Parathyroid adenoma (tissue), 2 donors: ENCODE measurements around the gene RBM28.

Experiments
- H2AFZ ChIP-seq: fragments of 300-600 bp; sonication (generic); one replicate; pipeline ENCODE4 v1.7.0; 2017; ENCODE audit warnings: antibody characterized with exemption, mild to moderate bottlenecking
- H3K27ac ChIP-seq: fragments of 300-600 bp; sonication (generic); one replicate; pipeline ENCODE4 v1.7.0; 2017
- H3K27me3 ChIP-seq: fragments of 300-600 bp; sonication (generic); one replicate; pipeline ENCODE4 v1.7.0; 2017; ENCODE audit warnings: low read length; ENCODE audit not compliant: control insufficient read depth, insufficient read depth
- H3K36me3 ChIP-seq: fragments of 300-600 bp; sonication (generic); one replicate; pipeline ENCODE4 v1.7.0; 2017; ENCODE audit warnings: low read length; ENCODE audit not compliant: control insufficient read depth, insufficient read depth
- H3K4me1 ChIP-seq: fragments of 300-600 bp; sonication (generic); one replicate; pipeline ENCODE4 v1.7.0; 2017; ENCODE audit warnings: control low read depth
- H3K4me2 ChIP-seq: fragments of 300-600 bp; sonication (generic); one replicate; pipeline ENCODE4 v1.7.0; 2017; ENCODE audit warnings: low read length
- H3K4me3 ChIP-seq: fragments of 300-600 bp; sonication (generic); one replicate; pipeline ENCODE4 v1.7.0; 2017; ENCODE audit warnings: low read depth, low read length
- H3K79me2 ChIP-seq: fragments of 300-600 bp; sonication (generic); one replicate; pipeline ENCODE4 v1.7.0; 2017; ENCODE audit warnings: control low read depth
- H3K9ac ChIP-seq: fragments of 300-600 bp; sonication (generic); one replicate; pipeline ENCODE4 v1.7.0; 2017; ENCODE audit warnings: mild to moderate bottlenecking
- H3K9me3 ChIP-seq: fragments of 300-600 bp; sonication (generic); one replicate; pipeline ENCODE4 v1.7.0; 2017; ENCODE audit warnings: low read length; ENCODE audit not compliant: control insufficient read depth
- TF ChIP-seq, protein P1 (sequence below): fragments of 300-600 bp; sonication (generic); IDR thresholded peaks from one replicate; pipeline ENCODE4 v1.7.0; 2017; ENCODE audit warnings: antibody characterized with exemption, mild to moderate bottlenecking
- donor health status: primary hyperparathyroidism.

RBM28 gene

DNA sequence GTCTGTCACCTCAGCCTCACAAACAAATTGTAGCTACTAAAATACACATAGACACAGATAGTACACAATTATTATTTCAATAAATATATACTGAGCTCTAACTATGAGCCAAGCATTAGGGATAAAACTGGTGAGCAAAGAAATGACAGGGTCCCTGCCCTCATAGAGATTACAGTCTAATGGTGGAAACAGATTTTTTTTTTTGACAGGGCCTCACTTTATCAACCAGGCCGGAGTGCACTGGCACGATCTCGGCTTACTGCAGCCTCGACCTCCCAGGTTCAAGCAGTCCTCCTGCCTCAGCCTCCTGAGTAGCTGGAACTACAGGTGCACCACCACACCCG is 695 bp upstream of the RBM28 start:
- Histone ChIP-seq H3K9me3 (no peaks in the 10 kb centered on the region), H3K27ac (no peak overlapping the region), H3K4me1 (peaks cover 8% of the 10 kb centered on the region), H3K4me2 (peak overlapping the region; percentile 89), H3K79me2 (peaks cover 12% of the 10 kb centered on the region), H3K36me3 (no peaks in the 10 kb centered on the region), H3K9ac (no peak overlapping the region), H2AFZ (peak overlapping the region; percentile 86), H3K27me3 (no peaks in the 10 kb centered on the region), H3K4me3 (peak overlapping the region; percentile 84)
- TF ChIP-seq, protein P1, sequence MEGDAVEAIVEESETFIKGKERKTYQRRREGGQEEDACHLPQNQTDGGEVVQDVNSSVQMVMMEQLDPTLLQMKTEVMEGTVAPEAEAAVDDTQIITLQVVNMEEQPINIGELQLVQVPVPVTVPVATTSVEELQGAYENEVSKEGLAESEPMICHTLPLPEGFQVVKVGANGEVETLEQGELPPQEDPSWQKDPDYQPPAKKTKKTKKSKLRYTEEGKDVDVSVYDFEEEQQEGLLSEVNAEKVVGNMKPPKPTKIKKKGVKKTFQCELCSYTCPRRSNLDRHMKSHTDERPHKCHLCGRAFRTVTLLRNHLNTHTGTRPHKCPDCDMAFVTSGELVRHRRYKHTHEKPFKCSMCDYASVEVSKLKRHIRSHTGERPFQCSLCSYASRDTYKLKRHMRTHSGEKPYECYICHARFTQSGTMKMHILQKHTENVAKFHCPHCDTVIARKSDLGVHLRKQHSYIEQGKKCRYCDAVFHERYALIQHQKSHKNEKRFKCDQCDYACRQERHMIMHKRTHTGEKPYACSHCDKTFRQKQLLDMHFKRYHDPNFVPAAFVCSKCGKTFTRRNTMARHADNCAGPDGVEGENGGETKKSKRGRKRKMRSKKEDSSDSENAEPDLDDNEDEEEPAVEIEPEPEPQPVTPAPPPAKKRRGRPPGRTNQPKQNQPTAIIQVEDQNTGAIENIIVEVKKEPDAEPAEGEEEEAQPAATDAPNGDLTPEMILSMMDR: no peak

DNA sequence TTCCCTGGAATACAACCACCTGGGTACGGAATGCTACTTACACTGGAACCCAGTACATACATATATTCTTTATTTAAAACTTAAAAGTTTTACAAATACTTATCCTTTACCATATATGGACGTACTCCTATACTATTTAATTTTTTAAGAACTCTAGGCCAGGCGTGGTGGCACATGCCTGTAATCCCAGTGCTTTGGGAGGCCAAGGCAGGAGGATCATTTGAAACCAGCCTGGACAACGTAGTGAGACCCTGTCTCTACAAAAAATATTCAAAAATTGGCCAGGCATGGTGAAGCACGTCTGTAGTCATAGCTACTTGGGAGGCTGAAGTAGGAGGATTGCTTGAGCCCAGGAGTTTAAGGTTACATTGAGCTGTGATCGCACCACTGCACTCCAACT is 2.0 kb downstream of the RBM28 start:
- Histone ChIP-seq H2AFZ (no peak overlapping the region), H3K4me1 (peaks cover 8% of the 10 kb centered on the region), H3K9ac (no peak overlapping the region), H3K79me2 (peaks cover 12% of the 10 kb centered on the region), H3K27ac (no peak overlapping the region), H3K9me3 (no peaks in the 10 kb centered on the region), H3K36me3 (no peaks in the 10 kb centered on the region), H3K27me3 (no peaks in the 10 kb centered on the region), H3K4me2 (no peak overlapping the region), H3K4me3 (no peak overlapping the region)
- TF ChIP-seq, protein P1: no peak

DNA sequence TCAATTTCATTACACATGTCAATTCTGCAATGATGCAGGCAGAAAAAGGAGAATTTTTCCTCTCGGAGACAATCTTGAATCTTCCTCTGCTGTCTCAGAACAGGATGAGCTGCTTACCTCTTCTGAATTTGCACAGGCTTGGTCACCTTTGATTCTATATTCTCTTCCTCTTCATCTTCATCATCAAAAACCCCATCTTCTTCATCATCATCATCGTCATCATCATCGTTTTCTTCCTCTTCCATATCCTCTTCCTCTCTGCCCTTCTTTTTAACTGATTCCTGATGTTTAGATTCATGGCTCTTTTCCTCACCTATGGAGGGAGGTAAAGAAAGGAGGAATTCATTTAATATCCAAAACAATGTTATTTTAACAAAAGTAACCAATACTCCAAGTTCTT is 8.0 kb downstream of the RBM28 start:
- H3K36me3 ChIP-seq: no peaks in the 10 kb centered on the region

DNA sequence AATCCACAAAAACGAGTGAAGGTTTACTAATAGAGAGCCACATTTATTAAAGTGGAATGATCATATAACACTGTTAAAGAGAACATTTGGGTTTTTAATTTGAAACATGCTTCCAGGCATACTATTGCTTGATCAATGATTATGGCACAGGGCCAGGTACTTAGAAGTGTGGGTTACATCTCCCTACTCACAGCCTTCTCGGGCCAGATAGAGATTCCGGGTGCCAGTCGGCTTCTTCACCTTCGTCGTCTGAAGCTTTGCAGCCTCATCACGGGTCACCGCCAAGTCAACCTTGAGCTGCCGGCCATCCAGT is 19.4 kb downstream of the RBM28 start:
- Histone ChIP-seq H3K27ac (no peak overlapping the region), H3K36me3 (no peaks in the 10 kb centered on the region), H2AFZ (no peak overlapping the region), H3K27me3 (no peaks in the 10 kb centered on the region), H3K4me1 (no peaks in the 10 kb centered on the region), H3K79me2 (no peaks in the 10 kb centered on the region), H3K4me3 (no peak overlapping the region), H3K9me3 (no peaks in the 10 kb centered on the region), H3K4me2 (no peak overlapping the region), H3K9ac (no peak overlapping the region)
- TF ChIP-seq, protein P1: no peak

More for the DNA sequence above, 8.0 kb downstream of the RBM28 start:
- Histone ChIP-seq H2AFZ (no peak overlapping the region), H3K4me3 (no peak overlapping the region), H3K79me2 (no peaks in the 10 kb centered on the region), H3K4me1 (no peaks in the 10 kb centered on the region), H3K4me2 (no peak overlapping the region), H3K27me3 (no peaks in the 10 kb centered on the region), H3K9ac (no peak overlapping the region), H3K27ac (no peak overlapping the region), H3K9me3 (no peaks in the 10 kb centered on the region)
- TF ChIP-seq, protein P1: no peak

DNA sequence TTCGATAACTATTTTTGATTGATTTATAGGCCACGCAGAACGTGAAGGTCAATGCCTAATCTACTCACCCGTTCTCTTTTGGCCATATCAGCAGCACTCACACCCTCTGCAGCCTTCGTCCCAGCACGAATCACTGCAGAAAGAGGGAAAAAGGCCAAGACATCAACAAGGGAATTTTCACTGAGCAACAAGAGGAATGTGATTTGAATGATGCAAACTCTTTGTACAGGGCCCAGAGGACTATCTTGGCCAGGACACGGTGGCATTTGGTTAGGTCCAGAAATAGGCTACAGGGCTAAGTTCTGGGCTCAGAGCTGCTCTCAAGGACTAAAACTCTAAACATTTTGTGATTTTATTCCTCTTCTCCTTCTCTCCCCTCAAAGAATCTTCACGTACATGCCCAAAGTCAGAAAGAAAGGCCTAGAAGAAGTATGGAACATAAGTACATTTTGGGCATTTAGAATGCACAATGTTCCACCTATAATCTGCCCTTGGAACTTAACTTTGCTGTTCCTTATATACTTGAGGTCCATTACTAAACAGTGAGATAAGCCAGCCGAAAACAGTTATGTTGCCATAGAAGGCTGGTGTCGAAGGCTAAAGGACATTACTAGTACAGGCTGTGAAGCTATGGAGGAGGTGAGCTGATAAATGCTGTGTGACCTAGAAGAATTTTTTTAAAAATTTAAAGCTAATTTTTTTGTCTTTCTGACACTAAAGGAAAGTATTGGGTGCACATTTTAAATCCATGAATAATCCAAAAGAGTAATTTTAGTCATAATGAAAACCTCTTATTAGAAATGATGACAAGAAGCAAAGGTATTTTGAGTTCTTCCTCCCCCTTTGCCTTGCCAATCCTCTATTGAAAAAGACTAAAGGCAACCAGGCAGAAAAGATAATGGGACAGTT is 20.0 kb downstream of the RBM28 start:
- H3K27me3 ChIP-seq: no peaks in the 10 kb centered on the region
- H3K79me2 ChIP-seq: no peaks in the 10 kb centered on the region
- H3K4me3 ChIP-seq: no peak overlapping the region
- no peak overlapping the region for H2AFZ ChIP-seq
- H3K9ac ChIP-seq: no peak overlapping the region
- no peaks in the 10 kb centered on the region for H3K9me3 ChIP-seq
- H3K4me1 ChIP-seq: no peaks in the 10 kb centered on the region
- no peak overlapping the region for H3K27ac ChIP-seq
- H3K36me3 ChIP-seq: no peaks in the 10 kb centered on the region
- TF ChIP-seq, protein P1: no peak
- H3K4me2 ChIP-seq: no peak overlapping the region
